ENCODE measurements around the gene HAP1.
A peak's percentile ranks its signal among the peaks of the same experiment; 100 is the strongest.

The HAP1 gene

DNA sequence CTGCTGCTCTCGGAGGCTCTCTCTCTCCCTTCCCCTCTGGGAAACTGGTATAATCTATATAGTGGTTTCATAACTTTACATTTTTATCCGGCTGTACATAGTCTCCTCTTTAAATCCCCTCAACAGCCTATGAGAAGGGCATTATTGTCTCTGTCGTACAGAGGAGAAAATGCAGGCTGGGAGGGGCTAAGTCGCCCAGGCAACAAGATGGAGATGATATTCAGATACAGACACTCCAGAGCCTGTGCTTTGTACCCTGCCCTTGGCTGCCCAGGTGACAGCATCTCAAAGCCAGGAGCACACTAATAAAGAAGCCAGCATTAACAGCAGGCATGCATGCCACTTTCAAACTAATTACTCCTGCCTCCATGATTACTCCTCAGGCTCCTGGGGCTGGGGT lies 50.4 kb downstream of the HAP1 start:
- no peak for TF ChIP-seq ZNF274 (IDR thresholded peaks at IDR 0.05; ENCODE audit: low read depth, low read length)
- H3K4me3 ChIP-seq (ENCODE audit: low read length) = no peak overlapping the region

DNA sequence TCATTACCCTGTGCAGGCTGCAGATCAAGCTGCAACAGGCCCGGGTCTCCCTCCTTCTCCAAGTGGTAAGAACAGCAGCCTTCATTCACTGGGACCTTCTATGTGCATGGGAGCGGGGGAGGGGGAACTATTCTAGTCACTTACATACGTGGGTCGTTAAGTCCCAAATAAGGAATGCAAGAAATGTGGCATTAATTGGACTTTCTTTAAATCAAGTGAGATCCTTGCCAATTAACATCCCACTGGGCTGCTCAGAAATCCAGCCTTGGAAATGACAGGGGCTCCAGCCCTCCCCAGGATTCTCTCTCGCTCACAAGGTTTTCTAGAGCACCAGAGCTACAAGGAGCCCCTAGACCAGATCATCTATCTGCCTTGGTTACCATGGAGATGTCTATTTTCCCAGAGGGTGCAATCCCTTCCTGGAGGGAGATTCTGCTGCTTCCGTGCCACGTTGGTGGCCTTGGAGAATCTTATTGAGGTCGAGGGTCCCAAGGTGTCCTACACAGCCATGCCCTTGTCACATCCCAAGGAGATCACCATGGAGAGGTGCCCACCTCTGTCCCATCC lies 50.9 kb downstream of the HAP1 start:
- no peak overlapping the region for H3K4me3 ChIP-seq (ENCODE audit: low read length)
- TF ChIP-seq ZNF274 (IDR thresholded peaks at IDR 0.05; ENCODE audit: low read depth, low read length) = no peak

DNA sequence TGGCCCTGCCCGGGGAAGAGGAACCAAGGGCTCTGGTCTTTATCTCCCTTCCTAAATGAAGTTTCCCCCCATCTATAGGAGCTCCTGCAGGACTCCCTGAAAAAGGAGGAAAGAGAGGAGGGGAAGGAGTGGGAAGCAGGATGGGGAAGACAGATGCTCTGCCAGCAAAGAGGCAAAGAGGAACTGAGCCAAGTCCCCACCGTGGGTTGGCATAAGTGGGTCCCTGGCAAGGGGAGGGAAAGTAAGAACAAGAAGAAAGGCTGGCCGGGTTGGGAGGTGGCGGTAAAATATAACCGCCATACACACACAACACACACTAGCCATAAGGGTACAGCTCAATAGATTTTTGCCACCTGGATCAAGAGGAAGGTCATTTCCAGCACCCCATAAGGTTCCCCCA lies 51.8 kb downstream of the HAP1 start:
- TF ChIP-seq ZNF274 (IDR thresholded peaks at IDR 0.05; ENCODE audit: low read depth, low read length) = no peak
- H3K4me3 ChIP-seq (ENCODE audit: low read length) = no peak overlapping the region

DNA sequence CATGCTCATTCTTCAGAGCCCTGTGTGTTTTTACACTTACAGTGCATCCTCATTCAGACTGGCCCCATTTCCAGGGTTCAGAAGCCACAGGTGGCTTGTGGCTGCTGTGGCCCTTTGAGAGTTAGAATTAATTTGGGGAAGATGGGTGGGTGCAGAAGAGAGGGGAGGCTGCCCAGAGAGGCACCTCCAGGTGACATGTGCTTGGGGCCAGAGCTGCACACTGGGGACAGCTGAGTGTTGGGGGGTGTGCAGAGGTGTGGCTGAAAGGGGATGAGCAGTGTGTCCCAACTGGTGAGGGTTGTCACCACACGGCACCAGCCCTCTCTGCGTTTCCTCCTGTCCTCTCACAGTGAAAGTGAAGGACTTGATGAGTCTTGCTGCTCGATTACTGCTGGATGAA lies 52.7 kb downstream of the HAP1 start:
- no peak for TF ChIP-seq ZNF274 (IDR thresholded peaks at IDR 0.05; ENCODE audit: low read depth, low read length)
- H3K4me3 ChIP-seq (ENCODE audit: low read length) = no peak overlapping the region

DNA sequence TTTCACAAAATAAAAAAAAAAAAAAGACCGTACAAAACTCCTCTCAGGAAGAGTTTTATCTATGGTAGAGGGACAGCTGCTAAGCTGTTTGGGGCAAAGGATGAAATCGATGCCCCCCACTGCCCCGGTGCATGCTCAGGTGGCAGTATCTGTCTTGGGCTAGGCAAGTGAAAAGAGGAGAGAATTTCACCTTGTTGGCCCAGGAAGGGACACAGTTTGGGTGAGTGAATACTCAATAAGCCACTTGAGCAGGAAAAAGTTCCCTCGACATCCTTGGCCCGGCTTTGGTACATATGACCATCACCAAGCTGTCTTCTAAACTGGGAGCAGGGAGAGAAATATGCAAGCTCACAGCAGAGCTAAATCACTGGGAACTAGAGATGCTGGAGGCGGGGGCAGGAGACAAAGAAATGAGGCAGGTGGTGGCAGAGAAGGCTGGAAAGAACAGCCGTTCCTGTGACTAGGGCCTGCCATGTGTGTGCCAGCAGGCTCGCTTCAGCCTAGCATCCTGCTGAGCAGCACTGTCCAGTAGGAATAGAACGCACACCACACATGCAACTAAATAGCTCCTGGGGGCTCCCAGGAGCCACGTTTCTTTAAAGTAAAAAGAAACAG lies 53.9 kb downstream of the HAP1 start:
- TF ChIP-seq ZNF274 (IDR thresholded peaks at IDR 0.05; ENCODE audit: low read depth, low read length) = no peak
- H3K4me3 ChIP-seq (ENCODE audit: low read length) = no peak overlapping the region

DNA sequence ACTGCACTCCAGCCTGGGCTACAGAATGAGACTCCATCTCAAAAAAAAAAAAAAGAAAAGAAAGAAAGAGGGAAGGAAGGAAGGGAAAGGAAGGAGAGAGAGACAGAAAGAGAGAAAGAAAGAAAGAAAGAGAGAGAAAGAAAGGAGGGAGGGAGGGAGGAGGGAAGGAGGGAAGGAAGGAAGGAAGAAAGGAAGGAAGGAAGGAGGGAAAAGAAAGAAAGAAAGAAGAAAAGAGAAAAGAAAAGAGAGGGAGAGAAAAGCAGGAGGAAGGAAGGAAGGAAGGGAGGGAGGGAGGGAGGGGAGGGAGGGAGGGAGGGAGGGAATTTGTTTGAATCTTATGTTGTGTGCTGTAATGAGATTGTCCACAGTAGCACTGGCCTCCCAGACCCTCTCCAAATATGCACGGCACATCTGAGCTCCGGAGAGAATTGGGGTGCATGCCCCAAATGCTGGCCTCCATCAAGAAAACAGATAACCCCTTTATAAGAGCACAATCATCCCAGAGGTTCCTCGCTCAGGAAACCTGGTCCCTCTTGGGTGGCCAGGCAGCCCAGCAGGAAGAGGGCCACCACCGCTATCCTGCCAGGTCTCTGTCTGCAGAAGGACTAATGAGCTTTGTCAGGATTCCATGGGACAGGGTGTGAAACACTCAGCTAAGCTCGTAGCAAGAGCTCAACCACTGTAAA lies 54.6 kb downstream of the HAP1 start:
- H3K4me3 ChIP-seq (ENCODE audit: low read length) = no peak overlapping the region
- TF ChIP-seq ZNF274 (IDR thresholded peaks at IDR 0.05; ENCODE audit: low read depth, low read length) = no peak

DNA sequence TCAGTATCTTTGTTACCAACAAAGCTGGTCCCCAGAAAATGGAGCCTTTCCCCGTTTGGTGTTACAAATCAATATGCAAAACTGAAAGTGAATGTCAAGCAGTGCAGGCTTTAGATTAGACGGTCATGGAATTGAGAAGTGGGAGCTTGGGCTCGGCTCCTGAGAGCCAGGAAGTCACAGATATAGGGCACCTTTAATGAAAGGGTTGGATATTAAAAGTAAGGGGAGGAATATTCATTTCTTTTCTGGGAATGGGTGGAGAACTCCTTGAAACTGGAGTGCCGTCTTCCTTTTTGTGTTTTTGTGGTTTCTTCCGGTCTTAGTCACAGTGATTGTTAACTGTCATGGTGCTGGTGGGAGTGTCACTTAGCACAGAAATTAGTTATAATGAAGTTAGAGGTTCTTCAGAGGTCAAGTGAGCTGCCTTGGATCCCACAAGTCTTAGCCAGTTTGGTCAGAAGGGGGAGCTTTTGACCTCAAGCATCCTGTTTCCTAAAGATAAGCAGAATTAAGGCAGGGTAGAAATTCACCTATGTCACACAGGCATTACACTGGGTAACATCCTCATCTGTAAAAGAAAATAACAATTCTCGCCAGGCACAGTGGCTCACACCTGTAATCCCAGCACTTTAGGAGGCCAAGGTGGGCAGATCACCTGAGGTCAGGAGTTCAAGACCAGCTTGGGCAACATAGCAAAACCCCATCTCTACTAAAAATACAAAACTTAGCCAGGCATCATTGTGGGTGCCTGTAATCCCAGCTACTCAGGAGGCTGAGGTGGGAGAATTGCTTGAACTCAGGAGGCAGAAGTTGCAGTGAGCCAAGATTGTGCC lies 55.3 kb downstream of the HAP1 start:
- H3K4me3 ChIP-seq (ENCODE audit: low read length) = peak overlapping the region; percentile 45
- no peak for TF ChIP-seq ZNF274 (IDR thresholded peaks at IDR 0.05; ENCODE audit: low read depth, low read length)

DNA sequence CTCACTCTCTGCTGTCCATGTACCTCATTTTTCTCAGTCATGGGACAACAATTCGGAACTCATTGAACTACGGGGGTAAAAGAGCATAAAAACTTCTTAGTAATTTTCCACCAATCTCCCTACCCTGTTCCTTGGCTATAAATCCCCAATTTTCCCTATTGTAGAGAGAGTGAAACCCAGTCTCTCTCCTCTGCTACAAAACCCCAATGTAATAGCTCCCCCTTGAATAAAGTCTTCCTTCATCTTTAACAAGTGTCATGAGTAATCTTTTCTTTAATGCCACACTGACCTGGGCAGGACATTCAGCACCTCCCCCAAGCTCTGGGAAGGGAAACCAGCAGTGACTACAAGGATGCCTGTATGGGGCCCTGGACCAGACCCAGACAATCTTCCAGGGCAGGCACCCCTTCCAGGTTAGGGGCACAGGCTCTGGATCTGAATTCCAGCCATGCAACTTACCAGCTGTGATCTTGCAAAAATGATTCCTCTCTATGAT lies 56.0 kb downstream of the HAP1 start:
- no peak for TF ChIP-seq ZNF274 (IDR thresholded peaks at IDR 0.05; ENCODE audit: low read depth, low read length)
- peak overlapping the region; percentile 45; the same call in 1 of the 2 replicates for H3K4me3 ChIP-seq (ENCODE audit: low read length)

DNA sequence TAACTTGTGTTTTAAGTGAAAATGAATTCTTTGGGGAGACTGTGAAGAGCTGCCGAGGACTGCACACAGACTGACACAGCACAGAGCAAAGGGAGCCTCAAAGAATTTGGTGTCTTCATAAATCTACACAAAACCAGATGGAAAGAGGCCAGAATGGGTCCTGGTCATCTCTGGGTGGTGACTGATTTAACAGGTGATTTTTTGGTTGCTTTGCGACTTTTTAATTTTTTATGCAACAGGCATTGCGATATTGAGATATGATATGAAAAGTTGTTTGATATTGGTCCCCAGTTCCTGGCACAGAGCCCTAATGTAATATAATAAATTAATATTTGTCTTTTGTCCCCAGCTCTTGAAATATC lies 58.4 kb downstream of the HAP1 start:
- no peak for TF ChIP-seq ZNF274 (IDR thresholded peaks at IDR 0.05; ENCODE audit: low read depth, low read length)
- H3K4me3 ChIP-seq (ENCODE audit: low read length) = peak overlapping the region; percentile 32; the same call in 1 of the 2 replicates

DNA sequence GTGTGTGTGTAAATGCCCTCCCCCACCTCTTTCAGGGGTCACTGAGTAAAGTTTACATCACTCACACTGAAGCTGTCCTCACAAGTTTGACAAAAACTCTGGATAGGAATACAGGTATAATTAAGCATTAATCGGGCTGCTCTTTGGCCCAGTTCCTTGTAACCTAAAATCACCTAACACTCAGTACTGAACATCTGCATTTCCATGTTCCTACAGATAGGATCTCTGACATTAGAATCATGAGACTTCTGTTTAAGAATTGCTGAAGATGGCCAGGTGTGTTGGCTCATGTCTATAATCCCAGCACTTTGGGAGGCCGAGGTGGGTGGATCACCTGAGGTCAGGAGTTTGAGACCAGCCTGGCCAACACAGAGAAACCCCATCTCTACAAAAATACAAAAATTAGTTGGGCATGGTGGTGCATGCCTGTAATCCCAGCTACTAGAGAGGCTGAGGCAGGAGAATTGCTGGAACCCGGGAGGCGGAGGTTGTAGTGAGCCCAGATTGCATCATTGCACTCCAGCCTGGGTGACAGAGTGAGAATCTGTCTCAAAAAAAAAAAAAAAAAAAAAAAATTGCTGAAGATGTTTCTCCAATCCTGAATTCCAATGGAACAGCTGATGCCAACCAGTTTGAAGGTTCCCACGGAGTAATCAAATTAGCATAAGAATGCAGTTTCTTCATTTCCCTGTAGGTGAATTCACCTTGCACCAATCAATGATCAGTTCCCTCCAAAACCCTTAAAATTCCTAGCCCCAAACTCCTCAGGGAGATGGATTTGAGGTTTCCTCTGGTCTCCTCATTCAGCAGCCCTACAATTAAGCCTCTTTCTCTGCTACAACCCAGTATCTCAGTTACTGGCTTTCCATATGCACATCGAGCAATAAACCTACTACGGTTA lies 59.0 kb downstream of the HAP1 start:
- peak overlapping the region; percentile 32; the same call in 1 of the 2 replicates for H3K4me3 ChIP-seq (ENCODE audit: low read length)

All from GM08714 (cell line).